Stimulated activated CD4-positive, alpha-beta T cell treated with anti-CD3 and anti-CD28 coated beads, Interleukin-15, amount 100 ng/mL, for 24 hours (primary cell): ENCODE measurements around the gene FRRS1L.

Experiments
- DNase-seq: peaks from one replicate; pipeline ENCODE4 v3.0.0-alpha.2; 2020

The FRRS1L gene

DNA sequence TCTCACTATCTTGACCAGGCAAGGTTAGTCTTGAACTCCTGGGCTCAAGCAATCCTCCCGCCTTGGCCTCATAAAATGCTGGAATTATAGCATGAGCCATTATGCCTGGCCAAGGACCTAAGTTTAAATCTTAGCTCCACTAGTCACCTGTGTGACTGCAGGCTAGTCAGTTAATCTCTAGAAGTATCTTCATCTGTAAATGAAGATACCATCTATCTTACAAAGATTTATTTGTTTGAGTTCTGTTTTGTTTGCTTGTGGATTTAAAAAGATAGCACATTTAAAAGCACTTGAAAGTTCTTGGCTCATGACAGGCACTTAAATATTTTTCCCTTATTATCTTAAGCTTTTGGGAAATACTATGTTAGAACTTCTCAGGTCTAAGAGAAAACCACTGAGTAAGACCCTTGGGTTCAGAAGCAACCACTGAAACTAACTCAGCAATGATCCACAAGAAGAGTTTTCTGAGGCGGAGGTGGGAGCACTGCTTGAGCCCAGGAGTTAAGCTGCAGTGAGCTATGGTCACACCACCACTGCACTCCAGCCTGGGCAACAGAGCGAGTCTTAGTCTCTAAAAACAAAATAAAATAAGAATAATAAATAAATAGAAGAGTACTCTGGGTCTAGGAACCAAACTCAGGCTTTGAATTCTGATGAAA lies 66.4 kb downstream of the FRRS1L start:
- DNase-seq: no peak

DNA sequence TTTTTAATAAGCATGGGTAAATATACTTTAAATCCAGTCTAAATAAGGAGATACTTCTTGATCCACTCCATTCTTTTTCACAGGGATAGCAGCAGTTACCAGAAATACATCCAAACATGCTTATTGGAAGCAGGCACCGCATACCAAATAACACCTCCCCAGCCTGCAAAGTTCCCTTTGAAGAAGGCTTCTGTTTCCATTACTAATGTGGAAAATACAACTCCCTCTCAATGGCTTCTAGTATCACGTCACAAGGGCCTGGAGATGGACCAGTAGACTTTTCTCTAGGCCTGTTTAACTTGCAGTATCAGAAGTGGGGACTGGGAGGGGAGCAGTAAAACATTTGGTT lies 68.1 kb downstream of the FRRS1L start:
- DNase-seq: peak; percentile 13

- DNase-seq: no peak
These were observed 68.7 kb downstream of the FRRS1L start for GRCh38 chr9:109098171-109098959.

DNA sequence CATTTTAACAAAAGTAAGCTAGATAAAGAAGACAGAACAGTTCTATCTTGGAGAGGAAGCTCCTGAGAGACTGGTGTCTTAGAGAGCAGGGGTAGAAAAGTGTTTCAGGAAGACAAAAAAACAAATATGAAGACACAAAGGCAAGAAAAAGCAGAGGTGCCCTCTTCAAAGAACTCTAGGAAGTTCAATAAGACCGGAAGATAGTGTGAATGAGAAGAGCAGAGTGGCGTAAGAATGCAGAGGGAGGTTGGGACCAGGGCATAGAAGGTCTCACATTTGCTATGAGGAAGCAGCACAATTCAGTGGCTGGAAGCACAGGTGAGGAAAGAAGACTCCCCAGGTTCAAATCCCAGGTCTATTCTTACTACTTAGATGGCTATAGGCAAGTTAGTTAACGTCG lies 69.9 kb downstream of the FRRS1L start:
- DNase-seq: no peak

DNA sequence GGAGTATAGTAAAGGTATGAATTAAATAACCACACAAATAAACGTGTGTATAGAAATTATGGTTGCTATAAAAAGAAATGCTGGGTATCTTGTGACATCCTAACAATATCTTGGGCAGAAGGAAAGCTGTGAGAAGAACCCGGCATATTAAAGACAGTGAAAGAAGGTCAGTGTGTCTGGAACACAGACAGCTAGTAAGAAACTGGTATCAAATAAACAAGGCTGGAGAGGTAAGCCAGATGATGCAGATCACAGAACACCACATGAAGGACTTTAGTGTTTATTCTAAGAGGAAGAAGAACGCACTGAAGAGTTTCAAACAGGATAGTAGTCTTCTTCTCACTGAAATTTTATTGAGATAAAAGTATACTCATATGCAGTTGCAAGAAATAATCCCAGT lies 71.7 kb downstream of the FRRS1L start:
- DNase-seq: no peak

DNA sequence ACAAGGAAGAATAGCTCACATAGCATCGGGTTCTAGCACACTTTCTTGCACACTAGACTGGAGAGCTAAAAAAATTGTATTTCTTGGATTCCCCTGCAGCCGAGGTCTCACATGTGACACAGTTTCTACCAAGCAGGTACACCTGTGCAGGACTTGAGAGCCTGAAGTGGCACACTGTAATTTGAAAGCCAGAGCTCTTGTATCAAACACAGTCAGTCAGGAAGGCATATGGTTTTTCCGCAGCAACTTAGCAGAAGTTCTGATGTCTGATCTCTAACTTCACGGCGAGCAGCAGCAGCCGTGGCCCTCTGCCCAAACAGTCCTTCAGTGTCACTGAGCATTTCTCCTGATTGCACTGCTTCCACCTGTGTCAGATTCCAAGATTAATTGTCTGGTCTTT lies 72.8 kb downstream of the FRRS1L start:
- no peak for DNase-seq

DNA sequence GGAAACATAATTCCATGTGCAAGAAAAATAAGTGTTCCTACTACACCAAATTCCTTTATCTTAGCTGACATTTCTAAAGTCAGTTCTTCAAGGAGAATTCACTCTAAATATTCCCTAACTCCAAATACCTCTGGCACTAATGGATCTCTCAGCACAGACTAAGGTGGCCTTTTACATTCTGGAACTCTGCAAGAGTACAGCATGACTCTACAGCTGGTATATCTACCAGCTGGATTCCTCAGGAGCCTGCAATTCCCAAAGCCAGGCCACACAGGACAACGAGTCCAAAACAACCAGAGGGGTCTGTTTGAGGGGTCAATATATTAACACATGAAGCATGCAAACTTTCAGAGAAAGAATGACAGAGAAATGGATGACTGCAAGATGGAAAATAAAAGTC lies 74.5 kb downstream of the FRRS1L start:
- no peak for DNase-seq

GRCh38 chr9:109092051-109092580 lies 74.9 kb downstream of the FRRS1L start:
- DNase-seq: peak; percentile 11

- no peak for DNase-seq
These were observed 78.8 kb downstream of the FRRS1L start for GRCh38 chr9:109088221-109088620.

- DNase-seq: no peak
These were observed 79.3 kb downstream of the FRRS1L start for GRCh38 chr9:109087795-109088194.

- DNase-seq: no peak
These were observed 80.8 kb downstream of the FRRS1L start for GRCh38 chr9:109086221-109086620.

- no peak for DNase-seq
These were observed 81.5 kb downstream of the FRRS1L start for GRCh38 chr9:109085510-109085909.

- no peak for DNase-seq
These were observed 83.1 kb downstream of the FRRS1L start for GRCh38 chr9:109083813-109084405.

DNA sequence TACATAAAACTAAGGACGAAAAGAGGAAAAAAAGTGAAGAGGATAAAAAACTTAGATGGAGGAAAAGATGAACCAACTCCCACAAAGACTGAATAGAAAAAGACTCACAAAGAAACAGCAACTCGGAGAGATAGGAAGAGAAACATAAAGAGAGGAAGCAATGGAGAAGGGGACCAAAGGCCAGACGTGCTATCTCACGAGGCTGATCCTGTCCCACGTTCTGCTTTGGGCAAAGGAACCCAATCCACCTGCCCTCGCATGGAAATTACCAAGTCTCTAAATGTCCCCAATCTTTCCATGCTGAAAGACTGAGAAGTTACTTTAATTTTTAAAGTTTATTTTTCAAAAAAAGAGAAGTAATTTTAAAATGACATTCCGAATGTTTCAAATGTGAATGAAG lies 83.9 kb downstream of the FRRS1L start:
- no peak for DNase-seq

- DNase-seq: no peak
These were observed 84.9 kb downstream of the FRRS1L start for GRCh38 chr9:109082091-109082620.
